MCF 10A (cell line): ENCODE measurements around the gene FBP1. TPM values are rescaled to one million over a fixed set of nuclear protein-coding genes. Genes with fewer than 3 reads are reported as not detected.

Source experiments
- BruUV-seq: library from RNA; stranded (reverse); fragments of 400-500 nt; replicated peaks from 2 replicates; lab custom pipeline; 2021; lab: Mats Ljungman, UMichigan
- CTCF ChIA-PET: fragments of 300-600 bp; sonication (Branson Sonifier 250); formaldehyde crosslinking; extraction: SDS; loops from one replicate; lab custom pipeline; 2021; ENCODE audit warnings: antibody characterized with exemption, inconsistent platforms; lab: Yijun Ruan, JAX
- POLR2A ChIA-PET: fragments of 300-600, 350-650 bp; sonication (Branson Sonifier 250); formaldehyde crosslinking; extraction: SDS; loops from one replicate; lab custom pipeline; 2020; ENCODE audit warnings: antibody characterized with exemption, inconsistent platforms; lab: Yijun Ruan, JAX
- DNase-seq: peaks from one replicate; pipeline ENCODE4 v3.0.0-alpha.2; 2018; ENCODE audit not compliant: unreplicated experiment
- H3K27ac Mint-ChIP-seq: one replicate; pipeline ENCODE4 v1.8.0; 2022; ENCODE audit warnings: mild to moderate bottlenecking, low read depth, mixed read lengths; ENCODE audit not compliant: unreplicated experiment
- H3K27me3 Mint-ChIP-seq: one replicate; pipeline ENCODE4 v1.8.0; 2022; ENCODE audit warnings: mixed read lengths; ENCODE audit not compliant: insufficient read depth, unreplicated experiment
- H3K36me3 Mint-ChIP-seq: one replicate; pipeline ENCODE4 v1.8.0; 2022; ENCODE audit warnings: mild to moderate bottlenecking, moderate library complexity, mixed read lengths; ENCODE audit not compliant: insufficient read depth, unreplicated experiment
- H3K4me1 Mint-ChIP-seq: one replicate; pipeline ENCODE4 v1.8.0; 2022; ENCODE audit warnings: mixed read lengths; ENCODE audit not compliant: insufficient read depth, unreplicated experiment
- H3K4me3 Mint-ChIP-seq: one replicate; pipeline ENCODE4 v1.8.0; 2022; ENCODE audit warnings: mild to moderate bottlenecking, moderate library complexity, mixed read lengths; ENCODE audit not compliant: unreplicated experiment
- H3K9me3 Mint-ChIP-seq: one replicate; pipeline ENCODE4 v1.8.0; 2022; ENCODE audit warnings: mixed read lengths; ENCODE audit not compliant: unreplicated experiment
- CTCF ChIP-seq: fragments of 200-600 bp; IDR thresholded peaks from one replicate; pipeline ENCODE4 v1.8.0; 2022; ENCODE audit warnings: antibody characterized with exemption, mild to moderate bottlenecking; ENCODE audit not compliant: unreplicated experiment
- intact Hi-C: fragments of 100-400 bp; cut with micrococcal nuclease; formaldehyde crosslinking; loops from 2 replicates; pipeline ENCODE4 v1.14.1; 2022
- total RNA-seq: library from RNA; stranded (reverse); gene quantifications from 2 replicates; pipeline ENCODE4 v1.2.3, GENCODE V29; 2022

The FBP1 gene
- total RNA-seq, 1 experiment from 2014 or later = not detected

- Mint-ChIP-seq H3K9me3 (no peaks in the 10 kb centered on the region), H3K27me3 (no peaks in the 10 kb centered on the region), H3K27ac (no peak overlapping the region), H3K4me1 (peaks cover 5% of the 10 kb centered on the region), H3K36me3 (no peaks in the 10 kb centered on the region), H3K4me3 (no peak overlapping the region)
- no TSS peak for BruUV-seq
- POLR2A ChIA-PET = no interaction called here
- CTCF ChIA-PET = no interaction called here
- no peak for TF ChIP-seq CTCF
- intact Hi-C loops = no loop called here
- DNase-seq = no peak
These were observed 7.7 kb downstream of the FBP1 start for GRCh38 chr9:94631599-94631998.

- no peaks in the 10 kb centered on the region for H3K27me3 Mint-ChIP-seq
- H3K27ac Mint-ChIP-seq = no peak overlapping the region
- peaks cover 5% of the 10 kb centered on the region for H3K4me1 Mint-ChIP-seq
- TF ChIP-seq CTCF = no peak
- no peaks in the 10 kb centered on the region for H3K36me3 Mint-ChIP-seq
- ChIA-PET CTCF (no interaction called here), POLR2A (no interaction called here)
- no peak for DNase-seq
- no peaks in the 10 kb centered on the region for H3K9me3 Mint-ChIP-seq
- no peak overlapping the region for H3K4me3 Mint-ChIP-seq
- intact Hi-C loops = no loop called here
- no TSS peak for BruUV-seq
These were observed 8.5 kb downstream of the FBP1 start for GRCh38 chr9:94630833-94631232.

- H3K36me3 Mint-ChIP-seq = no peaks in the 10 kb centered on the region
- no peaks in the 10 kb centered on the region for H3K27me3 Mint-ChIP-seq
- no peak for TF ChIP-seq CTCF
- peaks cover 5% of the 10 kb centered on the region for H3K4me1 Mint-ChIP-seq
- H3K4me3 Mint-ChIP-seq = no peak overlapping the region
- intact Hi-C loops = no loop called here
- ChIA-PET POLR2A (no interaction called here), CTCF (no interaction called here)
- no TSS peak for BruUV-seq
- no peak for DNase-seq
- H3K9me3 Mint-ChIP-seq = no peaks in the 10 kb centered on the region
- H3K27ac Mint-ChIP-seq = no peak overlapping the region
These were observed 9.0 kb downstream of the FBP1 start for GRCh38 chr9:94630281-94630680.

GRCh38 chr9:94627287-94627686 is 12.0 kb downstream of the FBP1 start:
- DNase-seq = no peak
- Mint-ChIP-seq H3K4me1 (no peaks in the 10 kb centered on the region), H3K27me3 (no peaks in the 10 kb centered on the region), H3K36me3 (no peaks in the 10 kb centered on the region), H3K27ac (no peak overlapping the region), H3K9me3 (no peaks in the 10 kb centered on the region), H3K4me3 (no peak overlapping the region)
- POLR2A ChIA-PET = interaction anchor here (0.6 kb wide), 1 partner anchor 11 kb away, joined by 3 read pairs; no protein-coding TSS in a partner anchor
- BruUV-seq = no TSS peak
- TF ChIP-seq CTCF = no peak
- CTCF ChIA-PET = no interaction called here
- intact Hi-C loops = no loop called here
